NB4 (cell line): ENCODE results near the gene TRAPPC12.

Experiments used
- CTCF ChIP-seq: IDR thresholded peaks from one replicate; pipeline ENCODE4 v1.5.1; 2012; ENCODE audit warnings: low read depth, low read length
- POLR2A ChIP-seq: IDR thresholded peaks from 2 replicates; pipeline ENCODE4 v1.6.1; 2011; ENCODE audit warnings: mild to moderate bottlenecking; ENCODE audit not compliant: insufficient read length; ENCODE audit errors: extremely low read depth

DNA sequence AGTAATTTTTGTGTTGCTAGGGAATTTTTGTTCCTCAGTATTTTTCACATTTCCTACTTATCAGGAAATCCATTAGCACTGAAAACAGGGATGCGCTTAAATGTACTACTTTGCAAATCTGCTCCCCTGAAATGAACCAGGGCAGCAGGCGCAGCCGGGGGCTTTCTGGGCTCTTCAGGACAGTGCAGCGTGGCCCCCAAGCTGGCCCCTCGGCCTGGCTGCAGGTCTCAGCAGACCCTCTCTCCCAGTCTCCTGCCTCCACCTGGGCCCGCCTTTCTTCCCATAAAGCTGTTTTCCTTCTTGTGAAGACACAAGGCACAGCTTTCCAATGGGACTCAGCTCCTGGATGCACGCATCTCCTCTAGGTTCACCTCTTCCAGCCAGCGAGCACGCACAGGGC, 37.2 kb upstream of the TRAPPC12 start:
- no peak for TF ChIP-seq POLR2A
- no peak for TF ChIP-seq CTCF
